Activated CD4-positive, alpha-beta T cell treated with anti-CD3 and anti-CD28 coated beads, Interleukin-2, amount 50 U/mL, for 24 hours (primary cell): Measurements from ENCODE around the gene TP53.

Source experiments
- DNase-seq, 2 donors: peaks; one replicate each; pipeline ENCODE4 v3.0.0-alpha.2; 2020; ENCODE audit warnings: low read depth in 1 of 2, low spot score in 1 of 2

Gene TP53

DNA sequence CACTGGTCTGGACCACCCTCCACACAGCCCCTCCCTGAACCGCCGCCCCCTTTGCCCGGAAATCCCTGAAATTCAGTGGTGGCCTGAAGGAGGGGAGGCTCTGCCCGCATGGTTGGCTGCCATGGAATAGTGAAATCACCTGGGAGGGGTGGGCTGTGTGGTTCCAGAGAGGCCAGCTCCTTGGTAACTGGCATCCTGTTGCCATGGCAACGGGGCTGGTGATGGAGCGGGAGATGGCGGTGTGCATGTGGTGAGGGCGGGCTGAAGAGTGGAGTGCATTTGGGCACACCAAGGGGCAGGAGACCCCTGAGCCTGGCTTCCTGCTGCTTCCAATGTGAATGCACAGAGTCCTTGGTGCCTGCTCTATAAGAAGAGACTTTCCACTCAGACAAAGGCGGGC lies 20.2 kb upstream of the TP53 start:
- no peak for DNase-seq

DNA sequence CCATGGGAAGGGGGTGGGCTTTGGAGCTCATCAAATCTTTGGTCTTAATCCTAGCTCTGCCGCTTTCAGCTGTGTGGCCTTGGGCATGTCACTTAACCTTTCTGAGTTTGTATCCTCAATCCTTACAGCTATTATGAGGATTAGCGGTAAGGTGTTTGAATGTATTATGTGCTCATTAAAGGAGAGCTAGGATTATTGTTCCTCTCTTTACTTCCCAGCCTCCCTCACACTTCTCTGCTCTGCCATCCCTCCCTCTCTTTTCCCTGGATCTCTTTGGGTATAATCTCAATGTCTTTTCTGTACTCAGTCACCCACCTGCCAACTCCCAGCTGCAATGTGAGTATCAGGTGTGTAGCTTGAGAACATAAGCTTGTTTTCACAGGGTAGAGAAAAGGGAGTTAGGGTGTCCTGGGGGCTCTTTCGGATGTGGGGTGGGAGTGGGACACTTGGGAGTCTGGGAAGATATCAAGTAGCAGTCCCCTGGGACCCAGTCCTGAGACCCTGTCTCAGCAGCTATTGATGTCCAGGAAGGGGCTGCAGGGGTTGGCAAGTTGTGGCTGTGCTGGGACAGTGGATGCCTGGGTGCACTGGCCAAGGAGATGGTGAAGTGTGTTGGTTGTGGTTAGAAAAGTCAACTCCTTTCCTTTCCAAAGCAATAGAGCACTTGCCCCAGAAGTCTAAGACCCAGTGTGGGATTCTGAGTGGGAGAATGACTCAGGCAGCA lies 19.5 kb upstream of the TP53 start:
- DNase-seq, result no peak

DNA sequence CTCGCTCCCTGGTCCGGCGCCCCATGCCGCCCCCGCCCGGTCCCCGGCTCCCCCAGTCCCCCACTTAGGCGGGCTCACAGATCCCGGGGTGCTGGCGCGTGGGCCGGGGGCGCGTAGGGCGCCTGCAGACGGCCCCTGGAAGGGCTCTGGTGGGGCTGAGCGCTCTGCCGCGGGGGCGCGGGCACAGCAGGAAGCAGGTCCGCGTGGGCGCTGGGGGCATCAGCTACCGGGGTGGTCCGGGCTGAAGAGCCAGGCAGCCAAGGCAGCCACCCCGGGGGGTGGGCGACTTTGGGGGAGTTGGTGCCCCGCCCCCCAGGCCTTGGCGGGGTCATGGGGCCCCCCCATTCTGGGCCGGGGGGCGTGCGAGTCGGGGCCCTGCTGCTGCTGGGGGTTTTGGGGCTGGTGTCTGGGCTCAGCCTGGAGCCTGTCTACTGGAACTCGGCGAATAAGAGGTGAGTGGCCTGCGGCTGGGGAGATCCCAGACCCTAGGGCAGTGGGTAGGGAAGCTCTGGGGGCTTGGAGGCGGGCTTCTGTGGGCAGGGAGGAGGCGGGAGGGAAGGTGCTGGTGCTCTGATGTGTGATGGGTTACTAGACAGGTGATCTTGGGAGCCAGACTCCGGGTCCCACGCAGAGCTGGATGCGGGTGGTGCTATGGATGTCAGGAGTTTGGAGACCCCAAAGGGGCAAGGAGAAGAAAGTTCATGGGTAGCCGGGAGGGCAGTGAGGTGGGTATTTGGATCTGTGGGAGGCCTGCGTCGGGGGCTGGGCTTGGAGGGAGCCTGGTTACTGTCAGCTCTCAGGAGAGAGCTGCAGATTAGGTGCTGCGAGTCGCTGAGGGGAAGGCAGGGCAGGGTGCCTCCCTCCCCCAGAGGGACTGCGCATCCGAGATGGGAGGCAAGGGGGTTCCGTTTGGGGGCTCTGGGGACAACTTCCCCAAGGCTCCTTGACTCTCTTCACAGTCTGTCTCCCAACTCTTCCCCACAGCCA lies 18.3 kb upstream of the TP53 start:
- no peak for DNase-seq

DNA sequence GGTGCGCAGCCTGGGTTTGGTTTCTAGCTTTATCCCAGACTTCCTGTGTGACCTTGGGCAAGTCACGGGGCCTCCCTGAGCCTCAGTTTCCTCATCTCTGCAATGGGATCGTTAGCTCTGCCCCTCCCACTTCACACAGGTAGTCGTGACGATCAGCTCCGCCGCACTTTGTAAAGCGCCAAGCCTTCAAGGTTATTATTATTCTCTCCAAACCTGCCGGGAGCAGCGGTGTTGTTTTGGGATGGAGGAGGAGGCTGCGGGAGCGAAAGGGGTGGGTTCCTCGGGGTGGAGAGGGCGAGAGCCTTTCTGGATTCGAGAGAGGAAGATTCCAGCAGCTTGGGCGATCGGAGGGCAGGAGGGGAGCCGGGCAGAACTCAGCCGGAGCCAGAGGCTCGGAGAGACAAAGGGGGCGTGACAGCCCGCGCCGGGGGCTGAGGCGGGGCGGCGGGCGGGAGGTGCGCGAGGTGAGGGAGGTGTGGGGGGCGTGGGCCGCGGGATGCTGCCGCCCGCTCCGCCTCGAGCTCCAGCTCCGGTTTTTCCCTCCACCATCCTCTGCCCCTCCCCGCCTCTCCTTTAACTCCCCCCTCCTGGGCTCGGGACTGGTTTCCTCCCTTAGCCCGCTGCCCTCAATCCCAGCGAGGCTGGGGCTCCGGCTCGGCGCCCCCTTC lies 17.4 kb upstream of the TP53 start, which contains the start of gene EFNB3:
Gene EFNB3, plus strand, starts transcription at position 602 of the 668 bp plus-strand sequence. CDS start 397 bp downstream, outside the sequence.
- no peak for DNase-seq

DNA sequence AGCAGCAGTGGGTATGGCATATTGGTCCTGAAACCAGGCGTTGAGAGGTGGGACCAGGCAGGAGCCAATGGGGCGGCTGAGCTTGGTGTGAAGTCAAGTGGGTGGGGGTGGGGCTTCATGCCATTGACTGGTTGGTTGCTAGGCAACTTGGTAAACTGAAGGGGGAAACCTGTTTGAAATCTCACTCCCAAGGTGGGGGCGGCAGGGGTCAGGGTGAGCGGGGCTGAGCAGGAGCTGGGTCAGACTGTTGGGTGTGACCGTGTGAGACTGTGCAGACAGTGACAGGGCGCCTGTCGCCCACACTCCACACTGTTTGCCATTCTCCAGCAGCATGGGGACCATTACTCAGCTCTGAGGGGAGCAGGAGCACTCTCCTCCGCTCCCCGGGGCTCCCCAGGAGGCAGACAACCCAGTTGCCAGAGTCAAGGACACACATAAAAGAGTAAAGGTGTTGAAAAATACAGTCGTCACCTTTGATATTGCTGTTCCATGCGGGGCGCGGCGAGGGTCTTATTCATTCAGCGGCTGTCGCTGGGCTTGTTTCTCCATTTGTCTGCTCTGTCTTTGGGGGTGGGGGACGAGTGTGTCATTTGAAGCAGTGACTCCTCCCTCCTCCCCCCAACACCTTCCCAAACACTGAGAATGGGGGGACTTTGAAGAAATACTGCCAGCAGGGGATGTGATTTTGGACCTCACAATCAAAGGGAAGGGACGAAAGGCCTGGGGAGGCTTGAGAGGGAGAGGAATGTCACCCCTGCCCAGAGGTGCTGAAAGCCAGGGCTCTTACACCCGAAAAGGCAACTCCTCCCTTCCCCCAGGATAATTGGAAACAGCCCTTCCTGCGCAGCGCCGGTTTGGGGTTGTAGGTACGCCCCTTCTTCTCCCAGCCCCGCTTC lies 16.5 kb upstream of the TP53 start:
- no peak for DNase-seq

DNA sequence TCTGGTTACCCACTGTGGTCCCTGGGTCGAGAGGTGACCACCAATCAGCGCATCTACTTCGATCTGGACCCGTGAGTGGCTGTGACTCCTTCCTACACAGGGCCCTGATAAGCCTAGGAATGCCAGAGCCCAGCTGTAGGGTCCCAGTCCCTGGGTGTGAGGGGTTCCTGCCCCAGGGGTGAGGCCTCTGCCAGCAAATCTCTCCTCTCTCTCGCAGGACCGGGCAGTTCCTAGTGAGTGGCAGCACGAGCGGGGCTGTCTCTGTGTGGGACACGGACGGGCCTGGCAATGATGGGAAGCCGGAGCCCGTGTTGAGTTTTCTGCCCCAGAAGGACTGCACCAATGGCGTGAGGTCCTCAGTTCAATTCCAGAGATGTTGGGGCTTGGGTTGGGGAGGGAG lies 15.5 kb upstream of the TP53 start:
- DNase-seq, result no peak

DNA sequence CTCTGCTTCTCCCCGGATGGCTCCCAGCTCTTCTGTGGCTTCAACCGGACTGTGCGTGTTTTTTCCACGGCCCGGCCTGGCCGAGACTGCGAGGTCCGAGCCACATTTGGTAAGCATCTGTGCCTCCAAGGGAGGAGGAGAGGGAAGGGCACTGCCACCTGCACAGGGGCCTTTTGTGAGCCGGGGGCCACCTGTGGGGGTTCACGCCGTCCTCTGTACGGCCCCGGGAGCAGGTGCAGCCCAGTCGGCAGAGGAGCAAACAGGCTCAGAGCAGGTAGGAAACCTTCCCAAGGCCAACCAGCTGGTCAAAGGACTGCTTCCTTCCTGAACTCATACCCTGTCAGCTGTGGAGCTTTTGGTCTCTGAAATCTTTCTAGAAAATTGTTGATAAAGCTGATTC lies 14.4 kb upstream of the TP53 start:
- DNase-seq, result no peak

DNA sequence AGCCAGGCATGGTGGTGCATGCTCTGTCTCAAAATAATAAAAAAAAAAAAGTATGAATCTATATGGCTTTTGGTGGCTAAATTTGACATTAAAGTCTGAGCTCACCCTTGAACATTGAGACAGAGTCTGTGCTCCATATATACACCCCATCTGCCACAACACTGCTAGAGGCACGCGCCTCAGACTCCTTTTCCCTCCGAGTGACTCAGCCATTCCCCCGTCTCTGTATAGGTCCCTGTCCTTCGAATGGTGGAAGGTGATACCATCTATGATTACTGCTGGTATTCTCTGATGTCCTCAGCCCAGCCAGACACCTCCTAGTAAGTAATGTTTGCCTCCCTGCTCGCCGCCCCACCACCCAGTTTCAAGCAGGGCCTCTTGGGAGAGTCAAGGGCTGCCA lies 13.2 kb upstream of the TP53 start:
- DNase-seq, result no peak

DNA sequence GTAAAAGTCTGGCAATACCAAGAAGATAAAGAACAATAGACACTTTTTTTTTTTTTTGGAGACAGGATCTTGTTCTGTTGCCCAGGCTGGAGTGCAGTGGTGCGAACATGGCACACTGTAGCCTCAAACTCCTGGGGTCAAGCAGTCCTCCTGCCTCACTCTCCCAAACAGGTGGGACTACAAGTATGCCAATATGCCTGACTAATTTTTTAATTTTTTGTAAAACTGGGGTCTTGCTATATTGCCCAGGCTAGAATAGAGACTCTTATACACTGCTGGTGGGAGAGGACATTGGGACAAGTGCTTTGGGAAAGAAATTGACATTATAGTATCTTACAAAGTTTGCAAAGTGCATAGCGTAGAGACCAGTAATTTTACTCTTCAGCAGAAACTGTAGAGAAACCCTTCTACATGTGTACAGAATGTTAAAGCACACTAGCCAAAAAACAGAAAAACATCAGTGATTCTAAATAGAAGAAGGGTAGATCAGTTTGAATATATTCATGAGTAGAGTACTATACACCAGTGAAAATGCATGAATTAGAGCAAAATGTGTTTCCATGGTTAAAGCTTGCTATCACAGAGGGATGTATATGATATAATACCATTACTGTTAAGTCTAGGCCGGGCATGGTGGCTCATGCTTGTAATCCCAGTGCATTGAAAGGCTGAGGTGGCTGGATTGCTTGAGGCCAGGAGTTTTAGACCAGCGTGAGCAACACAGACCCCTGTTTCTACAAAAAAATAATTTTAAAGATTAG lies 10.7 kb upstream of the TP53 start:
- no peak for DNase-seq

DNA sequence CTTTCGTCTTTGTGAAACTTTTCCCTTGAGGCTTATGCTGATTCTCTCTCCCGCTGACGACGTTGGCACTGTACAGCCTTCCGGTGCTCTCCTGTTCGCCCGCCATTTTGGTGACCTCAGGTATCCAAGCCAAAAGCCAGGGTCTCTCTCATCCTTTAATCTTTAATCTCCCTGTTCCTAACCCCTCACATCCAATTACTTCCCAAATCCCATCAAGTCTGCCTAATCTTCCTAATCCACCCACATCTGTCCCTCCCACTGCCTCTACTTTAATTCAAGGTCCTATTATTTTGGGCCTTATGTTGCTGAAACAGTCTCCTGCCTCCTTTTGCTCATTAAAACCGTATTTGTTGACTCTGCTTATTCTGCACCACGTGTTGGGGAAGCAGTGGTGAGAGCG lies 8.3 kb upstream of the TP53 start:
- no peak for DNase-seq

DNA sequence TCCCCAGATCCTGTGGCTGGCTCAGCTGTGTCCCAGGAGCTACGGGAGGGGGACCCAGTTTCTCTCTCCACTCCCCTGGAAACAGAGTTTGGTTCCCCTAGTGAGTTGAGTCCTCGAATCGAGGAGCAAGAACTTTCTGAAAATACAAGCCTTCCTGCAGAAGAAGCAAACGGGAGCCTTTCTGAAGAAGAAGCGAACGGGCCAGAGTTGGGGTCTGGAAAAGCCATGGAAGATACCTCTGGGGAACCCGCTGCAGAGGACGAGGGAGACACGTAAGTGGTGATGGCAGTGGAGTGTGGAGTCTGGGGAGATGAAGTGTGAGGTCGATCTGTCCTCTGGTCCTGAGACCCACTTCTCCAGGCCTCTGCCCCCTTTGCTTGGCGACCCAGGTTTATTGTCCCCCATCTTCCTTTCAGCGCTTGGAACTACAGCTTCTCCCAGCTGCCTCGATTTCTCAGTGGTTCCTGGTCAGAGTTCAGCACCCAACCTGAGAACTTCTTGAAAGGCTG lies 1.6 kb upstream of the TP53 start:
- no peak for DNase-seq

DNA sequence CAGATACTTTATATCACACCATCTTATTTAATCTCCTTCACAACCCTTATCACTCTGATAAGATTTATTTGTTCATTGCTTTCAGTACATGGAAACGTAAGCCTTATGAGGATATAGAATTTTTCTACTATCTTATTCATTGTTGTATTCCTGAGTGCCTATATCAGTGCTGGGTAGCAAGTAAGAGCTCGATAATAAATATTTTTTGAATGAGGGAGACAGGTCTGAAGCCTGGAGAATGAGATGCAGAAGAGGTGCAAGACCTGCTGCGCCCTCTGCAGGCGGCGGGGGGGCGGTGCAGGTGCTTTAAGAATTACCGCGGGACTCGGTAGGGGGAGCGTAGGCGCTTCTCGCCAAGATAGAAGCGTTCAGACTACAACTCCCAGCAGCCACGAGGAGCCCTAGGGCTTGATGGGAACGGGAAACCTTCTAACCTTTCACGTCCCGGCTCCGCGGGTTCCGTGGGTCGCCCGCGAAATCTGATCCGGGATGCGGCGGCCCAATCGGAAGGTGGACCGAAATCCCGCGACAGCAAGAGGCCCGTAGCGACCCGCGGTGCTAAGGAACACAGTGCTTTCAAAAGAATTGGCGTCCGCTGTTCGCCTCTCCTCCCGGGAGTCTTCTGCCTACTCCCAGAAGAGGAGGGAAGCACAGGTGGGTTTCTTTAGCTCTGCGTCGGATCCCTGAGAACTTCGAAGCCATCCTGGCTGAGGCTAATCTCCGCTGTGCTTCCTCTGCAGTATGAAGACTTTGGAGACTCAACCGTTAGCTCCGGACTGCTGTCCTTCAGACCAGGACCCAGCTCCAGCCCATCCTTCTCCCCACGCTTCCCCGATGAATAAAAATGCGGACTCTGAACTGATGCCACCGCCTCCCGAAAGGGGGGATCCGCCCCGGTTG lies 868 bp upstream of the TP53 start, which contains the start of gene WRAP53:
Gene WRAP53, plus strand, starts transcription at position 570 of the 900 bp plus-strand sequence. Its CDS starts 172 bp downstream, at position 742.
- DNase-seq, result peak; percentile 95 to 96

DNA sequence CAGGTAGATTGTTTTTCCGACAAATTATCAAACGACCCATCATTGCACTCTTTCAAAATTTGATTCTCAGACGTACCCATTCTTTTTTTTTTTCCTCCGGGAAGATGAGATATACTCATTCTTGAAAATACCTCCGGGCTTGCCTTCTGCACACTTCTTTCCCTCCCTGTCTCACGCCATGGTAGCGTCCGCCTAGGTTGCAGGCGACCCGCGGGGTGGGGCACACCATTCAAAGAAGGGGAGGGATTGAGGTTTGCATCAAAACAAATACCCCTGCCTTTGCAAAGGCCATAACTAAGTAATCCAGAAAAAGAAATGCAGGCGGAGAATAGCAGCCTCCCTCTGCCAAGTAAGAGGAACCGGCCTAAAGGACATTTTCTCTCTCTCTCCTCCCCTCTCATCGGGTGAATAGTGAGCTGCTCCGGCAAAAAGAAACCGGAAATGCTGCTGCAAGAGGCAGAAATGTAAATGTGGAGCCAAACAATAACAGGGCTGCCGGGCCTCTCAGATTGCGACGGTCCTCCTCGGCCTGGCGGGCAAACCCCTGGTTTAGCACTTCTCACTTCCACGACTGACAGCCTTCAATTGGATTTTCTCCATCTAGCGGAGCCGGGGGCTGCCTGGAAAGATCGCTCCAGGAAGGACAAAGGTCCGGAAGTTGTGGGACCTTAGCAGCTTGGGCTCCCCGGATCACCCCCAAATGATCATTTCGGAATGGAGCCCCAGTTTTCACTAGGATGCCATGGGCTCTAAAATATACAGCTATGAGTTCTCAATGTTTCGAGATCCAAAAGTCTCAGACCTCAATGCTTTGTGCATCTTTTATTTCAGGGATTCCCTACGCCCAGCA lies 843 bp downstream of the TP53 start:
- peak; percentile 59 to 72 for DNase-seq

DNA sequence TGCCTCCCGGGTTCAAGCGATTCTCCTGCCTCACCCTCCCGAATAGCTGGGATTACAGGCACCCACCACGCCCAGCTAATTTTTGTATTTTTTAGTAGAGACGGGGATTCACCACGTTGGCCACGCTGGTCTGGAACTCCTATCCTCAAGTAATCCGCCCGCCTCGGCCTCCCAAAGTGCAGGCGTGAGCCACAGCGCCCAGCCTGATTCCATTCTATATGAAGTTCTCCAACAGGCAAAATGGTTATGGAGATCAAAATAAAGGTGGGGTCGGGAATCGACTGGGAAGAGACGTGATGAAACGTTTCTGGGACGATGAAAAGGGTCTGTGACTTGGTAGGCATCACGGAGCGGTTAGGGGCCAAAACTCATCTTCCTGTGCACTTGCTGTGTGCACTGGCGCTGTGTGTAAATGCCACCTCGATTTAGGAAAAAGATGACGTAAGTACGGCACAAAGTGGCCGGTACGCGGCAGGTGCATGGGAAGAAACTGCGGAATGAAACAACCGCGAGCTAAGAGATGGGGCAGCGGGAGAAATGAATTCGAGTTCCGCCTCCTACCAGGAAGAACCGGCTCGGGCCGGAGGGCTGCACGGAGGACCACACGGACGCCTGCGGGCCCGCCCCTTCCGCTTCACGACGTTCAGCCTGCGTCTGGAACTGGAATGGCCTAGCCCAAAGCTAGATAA lies 1.6 kb downstream of the TP53 start:
- DNase-seq, result peak; percentile 76 to 87

DNA sequence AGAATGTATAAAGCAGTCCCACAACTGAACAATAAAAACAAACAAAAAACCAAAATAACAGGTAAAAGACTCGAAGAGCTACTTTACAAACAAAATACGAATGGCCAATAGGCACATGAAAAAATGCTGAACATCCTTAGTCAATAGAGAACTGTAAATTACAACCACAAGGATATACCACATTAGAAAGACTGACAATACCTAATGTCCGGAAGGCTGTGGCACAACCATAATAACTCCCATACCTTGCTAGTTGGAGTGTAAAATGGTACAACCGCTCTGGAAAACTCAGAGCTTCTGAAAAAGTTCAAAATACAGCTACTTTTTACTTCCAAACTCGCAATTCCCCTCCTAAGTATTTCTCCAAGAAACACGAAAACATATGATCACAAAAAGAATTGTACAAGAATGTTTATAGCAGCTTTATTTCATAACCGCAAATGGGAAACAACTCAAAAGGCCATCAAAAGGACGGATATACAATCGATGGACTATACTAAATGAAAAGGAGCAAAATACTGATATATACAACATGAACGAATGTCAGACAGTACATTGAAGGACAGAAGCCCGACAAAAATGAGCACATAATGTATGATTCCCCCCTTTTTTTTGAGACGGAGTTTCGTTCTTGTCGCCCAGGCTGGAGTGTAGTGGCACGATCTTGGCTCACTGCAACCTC lies 2.3 kb downstream of the TP53 start:
- DNase-seq, result no peak

DNA sequence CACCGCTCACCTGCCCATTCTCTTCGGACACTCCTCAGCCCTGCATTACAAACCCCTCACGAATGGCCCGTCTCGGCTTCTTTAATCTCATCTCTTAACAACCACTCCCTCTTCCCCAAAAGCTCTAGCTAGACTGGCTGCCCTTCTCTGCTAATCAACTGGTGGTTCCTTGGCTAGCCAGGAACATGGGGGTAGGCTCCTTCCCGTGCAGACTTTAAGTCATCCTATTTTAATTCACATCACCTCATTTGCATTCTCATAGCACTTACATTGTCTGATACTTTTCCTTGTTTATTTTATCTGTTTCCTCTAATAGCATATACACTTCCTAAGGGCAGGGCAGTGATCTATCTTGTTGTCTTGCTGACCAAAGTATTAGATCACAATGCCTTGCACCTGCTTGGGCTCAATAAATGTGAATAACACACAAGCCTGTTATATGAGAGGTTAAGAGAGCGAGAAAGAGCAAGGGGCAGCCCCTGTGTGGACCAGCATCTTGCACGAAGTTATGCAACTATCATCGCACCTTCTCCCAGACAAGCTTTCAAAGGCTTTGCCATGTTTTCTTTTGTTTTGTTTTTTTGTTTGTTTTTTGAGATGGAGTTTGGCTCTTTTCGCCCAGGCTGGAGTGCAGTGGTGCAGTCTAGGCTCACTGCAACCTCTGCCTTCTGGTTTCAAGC lies 9.8 kb downstream of the TP53 start:
- no peak for DNase-seq
